Upper lobe of left lung (tissue), 4 donors: ENCODE data around the gene DYNC1I2.

Source experiments
- POLR2A ChIP-seq, 4 donors: fragments of 450-650 bp; IDR thresholded peaks; one replicate each; pipeline ENCODE4 v1.5.1; 2016 to 2017; ENCODE audit warnings: antibody characterized with exemption in 4 of 4, mild to moderate bottlenecking in 2 of 4
- POLR2AphosphoS5 ChIP-seq, 2 donors: sonication (generic); formaldehyde crosslinking; IDR thresholded peaks; one replicate each; pipeline ENCODE4 v1.5.1; 2017; ENCODE audit warnings: antibody characterized with exemption in 2 of 2
- TF ChIP-seq, protein P1 (sequence below), 6 experiments: fragments of 450-650 bp in 4 of 6; fragments of 200-600 bp in 2 of 6; sonication (generic) in 2 of 6; IDR thresholded peaks; one replicate each; pipeline ENCODE4 v1.5.1; 2016 to 2019; ENCODE audit warnings: antibody characterized with exemption in 6 of 6

- TF ChIP-seq, protein P1, sequence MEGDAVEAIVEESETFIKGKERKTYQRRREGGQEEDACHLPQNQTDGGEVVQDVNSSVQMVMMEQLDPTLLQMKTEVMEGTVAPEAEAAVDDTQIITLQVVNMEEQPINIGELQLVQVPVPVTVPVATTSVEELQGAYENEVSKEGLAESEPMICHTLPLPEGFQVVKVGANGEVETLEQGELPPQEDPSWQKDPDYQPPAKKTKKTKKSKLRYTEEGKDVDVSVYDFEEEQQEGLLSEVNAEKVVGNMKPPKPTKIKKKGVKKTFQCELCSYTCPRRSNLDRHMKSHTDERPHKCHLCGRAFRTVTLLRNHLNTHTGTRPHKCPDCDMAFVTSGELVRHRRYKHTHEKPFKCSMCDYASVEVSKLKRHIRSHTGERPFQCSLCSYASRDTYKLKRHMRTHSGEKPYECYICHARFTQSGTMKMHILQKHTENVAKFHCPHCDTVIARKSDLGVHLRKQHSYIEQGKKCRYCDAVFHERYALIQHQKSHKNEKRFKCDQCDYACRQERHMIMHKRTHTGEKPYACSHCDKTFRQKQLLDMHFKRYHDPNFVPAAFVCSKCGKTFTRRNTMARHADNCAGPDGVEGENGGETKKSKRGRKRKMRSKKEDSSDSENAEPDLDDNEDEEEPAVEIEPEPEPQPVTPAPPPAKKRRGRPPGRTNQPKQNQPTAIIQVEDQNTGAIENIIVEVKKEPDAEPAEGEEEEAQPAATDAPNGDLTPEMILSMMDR (IDR thresholded peaks at IDR 0.05) = no peak
- TF ChIP-seq POLR2A (IDR thresholded peaks at IDR 0.05) = no peak
- no peak for TF ChIP-seq POLR2AphosphoS5 (IDR thresholded peaks at IDR 0.05)
Observed at GRCh38 chr2:171707752-171708151, 20.5 kb downstream of the DYNC1I2 start.
